A549 (cell line): ENCODE results near the gene WBP2. TPM values are rescaled to one million over a fixed set of nuclear protein-coding genes. Genes with fewer than 3 reads are reported as not detected.
A peak's percentile ranks its signal among the peaks of the same experiment; 100 is the strongest.

Experiments used
- ATAC-seq, 2 experiments: fragments of 200-7000 bp in 1 of 2; fragments of >200 bp in 1 of 2; cut with Nextera tagmentation in 1 of 2; cut with Tn5 transposase in 1 of 2; 3 replicates each; pipeline versions ENCODE4 v1.8.0 to v1.9.1; 2018 to 2020; ENCODE audit warnings: mild to moderate bottlenecking in 1 of 2, moderate library complexity in 1 of 2
- CTCF ChIA-PET: fragments of 300-600 bp; sonication (Branson Sonifier 250); formaldehyde crosslinking; extraction: SDS; loops from one replicate; lab custom pipeline; 2021; ENCODE audit warnings: antibody characterized with exemption, inconsistent platforms; lab: Yijun Ruan, JAX
- POLR2A ChIA-PET: fragments of 350-600 bp; formaldehyde crosslinking; extraction: SDS; loops from one replicate; lab custom pipeline; 2021; ENCODE audit warnings: antibody characterized with exemption, inconsistent platforms; lab: Yijun Ruan, JAX
- DNase-seq, 2 experiments: peaks; one replicate each; pipeline versions ENCODE4 v3.0.0 to v3.0.0-alpha.2; 2011 to 2016; ENCODE audit warnings: low read depth in 1 of 2, low spot score in 1 of 2
- FAIRE-seq: peaks from 2 replicates; lab custom pipeline; 2011; peaks lifted over from hg19 to GRCh38; lab: Jason Lieb, UNC
- H3K27ac ChIP-seq, 2 experiments: fragments of >200 bp; sonication (Bioruptor Twin); formaldehyde crosslinking; 3 replicates each; pipeline ENCODE4 v1.5.1; 2016 to 2017
- H3K4me1 ChIP-seq: fragments of >200 bp; sonication (Bioruptor Twin); formaldehyde crosslinking; 3 replicates; pipeline ENCODE4 v1.6.1; 2016
- H3K4me2 ChIP-seq: fragments of >200 bp; sonication (Bioruptor Twin); formaldehyde crosslinking; 3 replicates; pipeline ENCODE4 v1.6.1; 2016
- H3K4me3 ChIP-seq: fragments of >200 bp; sonication (Bioruptor Twin); formaldehyde crosslinking; 3 replicates; pipeline ENCODE4 v1.5.1; 2016
- H3K9me3 ChIP-seq: fragments of >200 bp; sonication (Bioruptor Twin); formaldehyde crosslinking; 3 replicates; pipeline ENCODE4 v1.6.1; 2016
- BHLHE40 ChIP-seq: IDR thresholded peaks from 2 replicates; pipeline ENCODE4 v1.6.1; 2012; ENCODE audit warnings: low read depth, low read length, inconsistent platforms
- CBX8 ChIP-seq: fragments of 200-600 bp; sonication (generic); IDR thresholded peaks from 2 replicates; pipeline ENCODE4 v1.6.1; 2016
- CEBPB ChIP-seq, 2 experiments: fragments of >200 bp in 1 of 2; sonication (Bioruptor Twin) in 1 of 2; formaldehyde crosslinking in 1 of 2; IDR thresholded peaks; 2 replicates each; pipeline ENCODE4 v1.6.1; 2012 to 2016
- EHMT2 ChIP-seq: fragments of 200-600 bp; sonication (generic); IDR thresholded peaks from 2 replicates; pipeline ENCODE4 v1.6.1; 2016; ENCODE audit warnings: antibody characterized with exemption, low read depth, mild to moderate bottlenecking, moderate library complexity
- EP300 ChIP-seq, 2 experiments: fragments of >200 bp; sonication (Bioruptor Twin); formaldehyde crosslinking; IDR thresholded peaks; 2 replicates in 1 of 2; 3 replicates in 1 of 2; pipeline ENCODE4 v1.6.1; 2016 to 2017
- ESRRA ChIP-seq: fragments of 150-350 bp; IDR thresholded peaks from 2 replicates; pipeline ENCODE4 v1.6.1; 2014; ENCODE audit warnings: mild to moderate bottlenecking, low read length, borderline replicate concordance
- FOSB ChIP-seq: fragments of 250-450 bp; sonication (Bioruptor Pico); IDR thresholded peaks from 2 replicates; pipeline ENCODE4 v1.5.0; 2020; ENCODE audit warnings: mild to moderate bottlenecking, moderate library complexity
- FOXS1 ChIP-seq: fragments of 250-450 bp; sonication (Bioruptor Pico); IDR thresholded peaks from 2 replicates; pipeline ENCODE4 v1.5.0; 2020; ENCODE audit warnings: mild to moderate bottlenecking, moderate library complexity
- HDAC2 ChIP-seq: fragments of 200-600 bp; sonication (generic); IDR thresholded peaks from 2 replicates; pipeline ENCODE4 v1.6.1; 2016
- HEYL ChIP-seq: fragments of 250-450 bp; sonication (Bioruptor Pico); IDR thresholded peaks from 2 replicates; pipeline ENCODE4 v1.8.0; 2021; ENCODE audit warnings: mild to moderate bottlenecking, moderate library complexity
- MAFK ChIP-seq: fragments of 450-650 bp; IDR thresholded peaks from 2 replicates; pipeline ENCODE4 v1.6.1; 2014; ENCODE audit not compliant: partially characterized antibody
- NFE2L2 ChIP-seq: fragments of 150-350 bp; conservative IDR thresholded peaks from 2 replicates; pipeline ENCODE4 v1.6.1; 2014; ENCODE audit warnings: low read length
- NR3C1 ChIP-seq: fragments of >200 bp; sonication (Bioruptor Twin); formaldehyde crosslinking; IDR thresholded peaks from 3 replicates; pipeline ENCODE4 v1.6.1; 2017
- POLR2A ChIP-seq: IDR thresholded peaks from 2 replicates; pipeline ENCODE4 v1.6.1; 2012; ENCODE audit warnings: mild to moderate bottlenecking, low read length
- POLR2AphosphoS2 ChIP-seq: conservative IDR thresholded peaks from 2 replicates; pipeline ENCODE4 v1.6.1; 2012; ENCODE audit warnings: low read length, improper control_type of control experiment, inconsistent platforms
- RAD21 ChIP-seq, 2 experiments: fragments of >200 bp in 1 of 2; sonication (Bioruptor Twin) in 1 of 2; formaldehyde crosslinking in 1 of 2; IDR thresholded peaks in 1 of 2; conservative IDR thresholded peaks in 1 of 2; 2 replicates in 1 of 2; 3 replicates in 1 of 2; pipeline ENCODE4 v1.6.1; 2012 to 2018; ENCODE audit warnings: inconsistent platforms in 1 of 2
- RFX5 ChIP-seq: fragments of 450-650 bp; IDR thresholded peaks from 2 replicates; pipeline ENCODE4 v1.7.1; 2014; ENCODE audit warnings: antibody characterized with exemption, mild to moderate bottlenecking, moderate library complexity
- SREBF2 ChIP-seq: fragments of 450-650 bp; IDR thresholded peaks from 2 replicates; pipeline ENCODE4 v1.6.1; 2014; ENCODE audit warnings: mild to moderate bottlenecking, moderate library complexity
- TFCP2L1 ChIP-seq: fragments of 250-450 bp; sonication (Bioruptor Pico); IDR thresholded peaks from 2 replicates; pipeline ENCODE4 v1.5.0; 2021; ENCODE audit warnings: mild to moderate bottlenecking
- TP53 ChIP-seq: fragments of 250-450 bp; sonication (Bioruptor Pico); IDR thresholded peaks from 2 replicates; pipeline ENCODE4 v1.5.0; 2021; ENCODE audit warnings: mild to moderate bottlenecking, moderate library complexity
- ZC3H11A ChIP-seq: fragments of 450-650 bp; IDR thresholded peaks from 2 replicates; pipeline ENCODE4 v1.6.1; 2014; ENCODE audit warnings: antibody characterized with exemption, mild to moderate bottlenecking
- ZNF302 ChIP-seq: fragments of 250-450 bp; sonication (Bioruptor Pico); IDR thresholded peaks from 2 replicates; pipeline ENCODE4 v1.9.0; 2021; ENCODE audit warnings: inconsistent platforms, mild to moderate bottlenecking, moderate library complexity
- ZSCAN20 ChIP-seq: fragments of 250-450 bp; sonication (Bioruptor Pico); IDR thresholded peaks from 2 replicates; pipeline ENCODE4 v1.8.0; 2022; ENCODE audit warnings: mild to moderate bottlenecking, moderate library complexity
- WGBS: methylation state at CpG from one replicate; pipeline ENCODE4 v1.1.6; 2017; ENCODE audit errors: missing lambda C conversion rate; 5-methylcytosine and 5-hydroxymethylcytosine counted together
- polyA plus RNA-seq, 4 experiments: library from polyadenylated mRNA; depleted of rRNA in 3 of 4; stranded (reverse); fragments of >200 nt; fragmentation: RNase III in 1 of 4; extraction: RNeasy Plus Mini Kit Qiagen cat#74134 plus additional on column Dnase treatment in 1 of 4; gene quantifications; 2 replicates in 3 of 4; 3 replicates in 1 of 4; pipeline ENCODE4 v1.2.3, GENCODE V29; 2011 to 2017
- TF ChIP-seq, protein P1 (sequence below): fragments of 250-450 bp; sonication (Bioruptor Pico); IDR thresholded peaks from 2 replicates; pipeline ENCODE4 v1.5.0; 2020; ENCODE audit warnings: low read depth, mild to moderate bottlenecking, moderate library complexity
- TF ChIP-seq, protein P2 (sequence below): fragments of 450-650 bp; IDR thresholded peaks from 2 replicates; pipeline ENCODE4 v1.6.1; 2014; ENCODE audit warnings: antibody characterized with exemption
- TF ChIP-seq, protein P3 (sequence below): IDR thresholded peaks from 2 replicates; pipeline ENCODE4 v1.6.1; 2012
- TF ChIP-seq, protein P4 (sequence below): fragments of >200 bp; sonication (Bioruptor Twin); formaldehyde crosslinking; IDR thresholded peaks from 3 replicates; pipeline ENCODE4 v1.6.1; 2016

Gene WBP2
- polyA plus RNA-seq, 2 of the 4 experiments (the other 2 are of a cell fraction) = 39.7 to 131 TPM

DNA sequence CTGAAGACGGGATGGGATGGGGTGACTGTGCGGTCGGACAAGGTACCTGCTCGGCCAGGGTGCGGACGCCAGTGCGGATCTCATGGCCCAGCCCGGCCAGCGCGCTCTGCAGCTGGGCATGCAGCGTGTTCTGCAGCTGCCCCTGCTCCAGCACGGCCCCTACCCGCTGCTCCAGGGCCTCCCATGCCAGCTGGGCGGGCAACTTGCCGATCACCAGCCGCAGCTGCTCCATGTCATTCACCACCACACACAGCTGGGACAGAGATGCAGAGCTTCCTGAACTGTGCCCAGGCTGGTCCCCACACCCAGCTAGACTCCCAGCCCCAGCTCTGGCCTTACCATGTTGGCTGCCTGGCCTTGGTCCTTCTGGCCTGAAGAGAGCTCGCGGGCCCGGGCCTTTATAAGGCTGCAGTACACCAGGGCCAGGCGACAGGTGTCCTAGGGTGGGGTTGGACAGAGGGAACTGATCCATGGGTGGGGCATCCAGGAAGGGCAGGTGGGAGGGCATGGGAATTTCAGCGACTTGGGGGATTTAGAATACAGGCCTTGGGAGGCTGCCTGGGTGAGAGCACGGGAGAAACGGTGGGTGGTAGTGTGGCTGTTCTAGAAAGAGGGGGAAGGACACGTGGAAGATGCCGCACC, 20.7 kb downstream of the WBP2 start:
- DNase-seq = no peak
- CTCF ChIA-PET = interaction anchor here (0.6 to 37.0 kb wide), 9 partner anchors 7 to 155 kb away, joined by 3 to 691 read pairs (median 4); partner anchors contain the start of genes GALK1, TRIM47, UNC13D and WBP2
- Histone ChIP-seq H3K4me1 (peaks cover 5% of the 10 kb centered on the region; the same call in 1 of the 3 replicates), H3K27ac (no peak overlapping the region), H3K9me3 (no peaks in the 10 kb centered on the region), H3K4me2 (no peak overlapping the region), H3K4me3 (no peak overlapping the region)
- TF ChIP-seq EP300 (IDR thresholded peaks at IDR 0.05) = no peak
- no peak for TF ChIP-seq HEYL
- no peak for TF ChIP-seq TP53
- no peak for TF ChIP-seq CBX8
- TF ChIP-seq RFX5 = no peak
- no peak for TF ChIP-seq RAD21 (conservative IDR thresholded peaks at IDR 0.05 in 1 of 2, IDR thresholded peaks at IDR 0.05 in 1 of 2)
- no peak for TF ChIP-seq EHMT2
- no peak for TF ChIP-seq HDAC2
- TF ChIP-seq, protein P1, sequence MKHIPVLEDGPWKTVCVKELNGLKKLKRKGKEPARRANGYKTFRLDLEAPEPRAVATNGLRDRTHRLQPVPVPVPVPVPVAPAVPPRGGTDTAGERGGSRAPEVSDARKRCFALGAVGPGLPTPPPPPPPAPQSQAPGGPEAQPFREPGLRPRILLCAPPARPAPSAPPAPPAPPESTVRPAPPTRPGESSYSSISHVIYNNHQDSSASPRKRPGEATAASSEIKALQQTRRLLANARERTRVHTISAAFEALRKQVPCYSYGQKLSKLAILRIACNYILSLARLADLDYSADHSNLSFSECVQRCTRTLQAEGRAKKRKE (CRISPR knock-in tag) = no peak
- no peak for TF ChIP-seq ZNF302 (CRISPR knock-in tag)
- TF ChIP-seq NR3C1 = no peak
- no peak for TF ChIP-seq POLR2A
- POLR2A ChIA-PET = interaction anchor here (1.7 kb wide), 1 partner anchor 55 kb away, joined by 5 read pairs; a partner anchor contains a TSS
- WGBS = 89% methylated on average over 25 of the region's 25 CpGs
- no peak for FAIRE-seq
- no peak for ATAC-seq

DNA sequence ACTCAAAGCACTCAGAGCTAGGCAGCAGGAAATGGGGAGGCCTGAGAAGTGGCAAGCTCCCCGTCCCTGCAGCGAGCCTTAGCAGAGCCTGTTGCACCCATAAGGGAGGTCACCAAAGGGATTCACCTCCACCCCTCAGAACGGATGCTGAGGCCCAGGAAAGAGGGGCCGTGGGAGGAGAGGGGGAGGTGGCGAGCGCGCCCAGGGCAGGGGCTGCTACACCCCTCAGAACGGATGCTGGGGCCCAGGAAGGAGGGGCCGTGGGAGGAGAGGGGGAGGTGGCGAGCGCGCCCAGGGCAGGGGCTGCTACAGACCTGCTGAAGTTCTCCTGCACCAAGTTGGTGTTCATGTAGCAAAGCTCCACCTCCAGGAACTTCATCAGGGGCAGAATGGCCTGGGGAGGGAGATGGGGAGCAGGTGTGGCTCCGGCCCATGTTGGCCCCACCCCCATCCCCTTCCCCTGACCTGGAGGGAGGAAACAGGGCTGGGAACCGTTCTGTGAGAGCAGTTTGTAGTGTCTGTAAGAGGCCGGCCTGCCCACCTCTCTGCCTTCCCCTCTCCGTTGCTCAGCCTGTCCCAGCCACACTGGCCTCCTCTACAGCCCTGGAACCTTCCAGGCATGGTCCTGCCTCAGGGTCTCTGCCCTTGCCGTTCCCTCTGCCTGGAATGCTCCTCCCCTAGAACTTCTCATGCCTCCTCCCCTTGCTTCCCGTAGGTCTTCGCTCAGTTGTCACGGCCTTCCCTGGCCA, 22.3 kb downstream of the WBP2 start:
- CTCF ChIA-PET = interaction anchor here (0.8 to 37.0 kb wide), 6 partner anchors 6 to 68 kb away, joined by 3 to 691 read pairs (median 9); partner anchors contain the start of genes GALK1, TRIM47, UNC13D and WBP2

DNA sequence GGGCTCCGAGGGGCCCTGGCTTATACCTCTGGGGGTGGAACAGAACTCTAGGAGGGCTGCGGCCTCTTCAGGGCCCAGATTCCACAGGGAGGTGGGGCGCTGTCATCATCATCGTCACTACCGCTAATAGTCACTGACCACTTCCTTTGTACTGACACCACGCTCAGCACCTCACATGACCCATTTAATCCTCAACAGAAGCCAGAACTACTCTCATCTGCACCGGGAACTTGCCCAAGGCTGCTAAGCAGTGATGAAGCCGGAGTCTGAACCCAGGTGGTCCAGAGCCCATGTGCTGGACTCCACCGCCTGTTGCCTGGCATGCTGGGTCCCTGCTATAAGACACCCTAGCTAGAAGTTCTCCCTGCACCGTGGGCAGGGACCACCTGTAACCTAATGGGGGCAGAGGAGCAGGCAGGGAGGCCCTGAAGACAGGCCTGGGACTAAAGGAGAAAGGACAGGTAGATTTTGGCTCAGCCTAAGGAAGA, 22.9 kb downstream of the WBP2 start:
- no peak for ATAC-seq
- DNase-seq = no peak
- TF ChIP-seq BHLHE40 = no peak
- TF ChIP-seq NR3C1 = no peak
- no peak for TF ChIP-seq SREBF2
- TF ChIP-seq TP53 = no peak
- TF ChIP-seq, protein P2, sequence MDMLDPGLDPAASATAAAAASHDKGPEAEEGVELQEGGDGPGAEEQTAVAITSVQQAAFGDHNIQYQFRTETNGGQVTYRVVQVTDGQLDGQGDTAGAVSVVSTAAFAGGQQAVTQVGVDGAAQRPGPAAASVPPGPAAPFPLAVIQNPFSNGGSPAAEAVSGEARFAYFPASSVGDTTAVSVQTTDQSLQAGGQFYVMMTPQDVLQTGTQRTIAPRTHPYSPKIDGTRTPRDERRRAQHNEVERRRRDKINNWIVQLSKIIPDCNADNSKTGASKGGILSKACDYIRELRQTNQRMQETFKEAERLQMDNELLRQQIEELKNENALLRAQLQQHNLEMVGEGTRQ = no peak
- no peak for TF ChIP-seq NFE2L2
- no peak for TF ChIP-seq ESRRA
- TF ChIP-seq FOXS1 = no peak
- TF ChIP-seq, protein P3, sequence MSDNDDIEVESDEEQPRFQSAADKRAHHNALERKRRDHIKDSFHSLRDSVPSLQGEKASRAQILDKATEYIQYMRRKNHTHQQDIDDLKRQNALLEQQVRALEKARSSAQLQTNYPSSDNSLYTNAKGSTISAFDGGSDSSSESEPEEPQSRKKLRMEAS = no peak
- no peak for TF ChIP-seq TFCP2L1 (CRISPR knock-in tag)
- TF ChIP-seq MAFK = no peak
- no peak for TF ChIP-seq FOSB (CRISPR knock-in tag)
- no peaks in the 10 kb centered on the region for H3K9me3 ChIP-seq
- peaks cover 5% of the 10 kb centered on the region; the same call in 1 of the 3 replicates for H3K4me1 ChIP-seq
- H3K4me2 ChIP-seq = no peak overlapping the region
- POLR2A ChIA-PET = interaction anchor here (0.7 kb wide), 1 partner anchor 33 kb away, joined by 5 read pairs; no protein-coding TSS in a partner anchor
- no peak overlapping the region for H3K27ac ChIP-seq
- no peak overlapping the region for H3K4me3 ChIP-seq
- no peak for FAIRE-seq
- CTCF ChIA-PET = interaction anchor here (0.9 to 37.0 kb wide), 5 partner anchors 5 to 46 kb away, joined by 3 to 691 read pairs (median 14); partner anchors contain the start of genes TRIM47, UNC13D and WBP2
- WGBS = 84% methylated on average over 10 of the region's 10 CpGs

More for the DNA sequence above, 22.3 kb downstream of the WBP2 start:
- FAIRE-seq = no peak
- no peak for DNase-seq
- H3K4me2 ChIP-seq = no peak overlapping the region
- ATAC-seq = peak; percentile 3 to 20; a peak in 3 of 6 replicates
- H3K4me3 ChIP-seq = no peak overlapping the region
- H3K9me3 ChIP-seq = no peaks in the 10 kb centered on the region
- H3K4me1 ChIP-seq = peaks cover 5% of the 10 kb centered on the region; the same call in 1 of the 3 replicates
- POLR2A ChIA-PET = no interaction called here
- TF ChIP-seq TFCP2L1 (CRISPR knock-in tag) (no peak), TP53 (no peak), POLR2A (no peak), ZC3H11A (no peak), CEBPB (IDR thresholded peaks at IDR 0.05) (no peak), ZSCAN20 (CRISPR knock-in tag) (no peak), NFE2L2 (no peak), HDAC2 (no peak), POLR2AphosphoS2 (no peak)
- TF ChIP-seq, protein P4, sequence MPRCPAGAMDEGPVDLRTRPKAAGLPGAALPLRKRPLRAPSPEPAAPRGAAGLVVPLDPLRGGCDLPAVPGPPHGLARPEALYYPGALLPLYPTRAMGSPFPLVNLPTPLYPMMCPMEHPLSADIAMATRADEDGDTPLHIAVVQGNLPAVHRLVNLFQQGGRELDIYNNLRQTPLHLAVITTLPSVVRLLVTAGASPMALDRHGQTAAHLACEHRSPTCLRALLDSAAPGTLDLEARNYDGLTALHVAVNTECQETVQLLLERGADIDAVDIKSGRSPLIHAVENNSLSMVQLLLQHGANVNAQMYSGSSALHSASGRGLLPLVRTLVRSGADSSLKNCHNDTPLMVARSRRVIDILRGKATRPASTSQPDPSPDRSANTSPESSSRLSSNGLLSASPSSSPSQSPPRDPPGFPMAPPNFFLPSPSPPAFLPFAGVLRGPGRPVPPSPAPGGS = no peak
- WGBS = 72% methylated on average over 19 of the region's 20 CpGs
- H3K27ac ChIP-seq = no peak overlapping the region
